DMS 273 treated with DMSO at 0.1 percent for 48 hours (cell line): ENCODE data around the gene WSCD1.

Experiments
- DNase-seq: peaks from one replicate; lab custom pipeline; 2025; lab: John Stamatoyannopoulos, UW

WSCD1 gene

GRCh38 chr17:6108382-6108781 is 38.2 kb downstream of the WSCD1 start:
- no peak for DNase-seq

GRCh38 chr17:6108987-6109386 is 38.8 kb downstream of the WSCD1 start:
- DNase-seq, result no peak

- DNase-seq, result no peak
These were observed 39.4 kb downstream of the WSCD1 start for GRCh38 chr17:6109536-6109935.

- DNase-seq, result no peak
These were observed 39.9 kb downstream of the WSCD1 start for GRCh38 chr17:6110088-6110487.

GRCh38 chr17:6110592-6110991 is 40.4 kb downstream of the WSCD1 start:
- no peak for DNase-seq

GRCh38 chr17:6120351-6120750 is 50.2 kb downstream of the WSCD1 start:
- DNase-seq, result no peak

- no peak for DNase-seq
These were observed 54.7 kb downstream of the WSCD1 start for GRCh38 chr17:6124856-6125255.

- DNase-seq, result no peak
These were observed 56.6 kb downstream of the WSCD1 start for GRCh38 chr17:6126768-6127167.

GRCh38 chr17:6134721-6135120 is 64.5 kb downstream of the WSCD1 start:
- no peak for DNase-seq

GRCh38 chr17:6135236-6135635 is 65.1 kb downstream of the WSCD1 start:
- DNase-seq, result no peak

- DNase-seq, result no peak
These were observed 65.8 kb downstream of the WSCD1 start for GRCh38 chr17:6135996-6136395.

GRCh38 chr17:6137716-6138502 is 67.7 kb downstream of the WSCD1 start:
- no peak for DNase-seq

GRCh38 chr17:6138761-6139446 is 68.7 kb downstream of the WSCD1 start:
- no peak for DNase-seq

- no peak for DNase-seq
These were observed 69.3 kb downstream of the WSCD1 start for GRCh38 chr17:6139447-6139832.

- no peak for DNase-seq
These were observed 70.0 kb downstream of the WSCD1 start for GRCh38 chr17:6140188-6140587.

GRCh38 chr17:6140728-6141330 is 70.7 kb downstream of the WSCD1 start:
- no peak for DNase-seq

GRCh38 chr17:6142701-6143100 is 72.5 kb downstream of the WSCD1 start:
- DNase-seq, result no peak

GRCh38 chr17:6145946-6146345 is 75.8 kb downstream of the WSCD1 start:
- no peak for DNase-seq

GRCh38 chr17:6147042-6147441 is 76.9 kb downstream of the WSCD1 start:
- DNase-seq, result no peak

- no peak for DNase-seq
These were observed 83.2 kb downstream of the WSCD1 start for GRCh38 chr17:6153375-6153774.

- DNase-seq, result no peak
These were observed 87.5 kb downstream of the WSCD1 start for GRCh38 chr17:6157716-6158115.

GRCh38 chr17:6159541-6160231 is 89.5 kb downstream of the WSCD1 start:
- no peak for DNase-seq

- no peak for DNase-seq
These were observed 90.0 kb downstream of the WSCD1 start for GRCh38 chr17:6160232-6160555.
